ENCODE data around the gene AHI1.
"Not testable (repeated sequence)": the region's sequence is repeated elsewhere in the genome, so short reads cannot be mapped to it uniquely, and the experiment has no call there.

The AHI1 gene

GRCh38 chr6:135251498-135252441 lies 245.8 kb downstream of the AHI1 start:
- no peak for DNase-seq

GRCh38 chr6:135250751-135251497 lies 246.6 kb downstream of the AHI1 start:
- no peak for DNase-seq

GRCh38 chr6:135250234-135250633 lies 247.3 kb downstream of the AHI1 start:
- DNase-seq: no peak

GRCh38 chr6:135246412-135247012 lies 251.0 kb downstream of the AHI1 start:
- not testable (repeated sequence) for DNase-seq

GRCh38 chr6:135244805-135245204 lies 252.7 kb downstream of the AHI1 start:
- no peak for DNase-seq

GRCh38 chr6:135243871-135244796 lies 253.4 kb downstream of the AHI1 start:
- DNase-seq: no peak

- no peak for DNase-seq
These were observed 256.8 kb downstream of the AHI1 start for GRCh38 chr6:135240711-135241110.

- no peak for DNase-seq
These were observed 260.8 kb downstream of the AHI1 start for GRCh38 chr6:135236732-135237131.

GRCh38 chr6:135236319-135236718 lies 261.2 kb downstream of the AHI1 start:
- no peak for DNase-seq

GRCh38 chr6:135235716-135236115 lies 261.8 kb downstream of the AHI1 start:
- DNase-seq: no peak

GRCh38 chr6:135234492-135234780 lies 263.1 kb downstream of the AHI1 start:
- no peak for DNase-seq

GRCh38 chr6:135233686-135234491 lies 263.7 kb downstream of the AHI1 start:
- DNase-seq: no peak

All from activated T-cell treated with anti-CD3 and anti-CD28 coated beads for 4 hours (primary cell).